Kidney tubule cell (primary cell): ENCODE results near the gene TGM5.
"Not testable (repeated sequence)": the region's sequence is repeated elsewhere in the genome, so short reads cannot be mapped to it uniquely, and the experiment has no call there.

Source experiments
- DNase-seq: peaks from one replicate; pipeline ENCODE4 v3.0.0-alpha.2; 2018; ENCODE audit warnings: low spot score

The TGM5 gene

GRCh38 chr15:43214592-43215295 lies 52.0 kb downstream of the TGM5 start:
- no peak for DNase-seq

GRCh38 chr15:43214169-43214568 lies 52.6 kb downstream of the TGM5 start:
- no peak for DNase-seq

GRCh38 chr15:43213466-43213865 lies 53.3 kb downstream of the TGM5 start:
- no peak for DNase-seq

GRCh38 chr15:43212951-43213350 lies 53.8 kb downstream of the TGM5 start:
- no peak for DNase-seq

- DNase-seq: no peak
Measured at GRCh38 chr15:43212299-43212698, 54.4 kb downstream of the TGM5 start.

GRCh38 chr15:43211224-43211735 lies 55.4 kb downstream of the TGM5 start:
- DNase-seq: no peak

GRCh38 chr15:43210807-43211206 lies 55.9 kb downstream of the TGM5 start:
- no peak for DNase-seq

GRCh38 chr15:43210172-43210745 lies 56.5 kb downstream of the TGM5 start:
- no peak for DNase-seq

- DNase-seq: peak; percentile 25
Measured at GRCh38 chr15:43209059-43209824, 57.5 kb downstream of the TGM5 start.

- DNase-seq: no peak
Measured at GRCh38 chr15:43208052-43209002, 58.4 kb downstream of the TGM5 start.

- no peak for DNase-seq
Measured at GRCh38 chr15:43207024-43207423, 59.7 kb downstream of the TGM5 start.

- no peak for DNase-seq
Measured at GRCh38 chr15:43206054-43206453, 60.7 kb downstream of the TGM5 start.

GRCh38 chr15:43204016-43204901 lies 62.5 kb downstream of the TGM5 start:
- DNase-seq: peak; percentile 60

GRCh38 chr15:43199945-43200488 lies 66.7 kb downstream of the TGM5 start:
- DNase-seq: no peak

- DNase-seq: no peak
Measured at GRCh38 chr15:43198992-43199391, 67.7 kb downstream of the TGM5 start.

- not testable (repeated sequence) for DNase-seq
Measured at GRCh38 chr15:43198556-43198955, 68.2 kb downstream of the TGM5 start.

- not testable (repeated sequence) for DNase-seq
Measured at GRCh38 chr15:43197773-43198172, 69.0 kb downstream of the TGM5 start.

GRCh38 chr15:43196760-43197548 lies 69.8 kb downstream of the TGM5 start:
- DNase-seq: no peak

GRCh38 chr15:43194795-43195194 lies 71.9 kb downstream of the TGM5 start:
- DNase-seq: no peak

GRCh38 chr15:43193710-43194109 lies 73.0 kb downstream of the TGM5 start:
- DNase-seq: no peak
